Measurements from ENCODE around the gene TSPAN5. TPM values are rescaled to one million over a fixed set of nuclear protein-coding genes. Genes with fewer than 3 reads are reported as not detected.

TSPAN5 gene
- total and polyA plus RNA-seq, 7 experiments from 2014 or later = 3.3 to 31.6 (median 7.8) TPM

- ChIA-PET CTCF (no interaction called here), POLR2A (no interaction called here)
- intact Hi-C loops (cut with micrococcal nuclease) = no loop called here
- H3K4me3 ChIP-seq (ENCODE audit: low read length) = no peak overlapping the region
- H3K36me3 Mint-ChIP-seq = peaks cover 6 to 24% (median 12%) of the 10 kb centered on the region in 5 donors
- ATAC-seq = no peak
- H3K9me3 ChIP-seq (ENCODE audit: control insufficient read depth in 2 of 3, low read length in 3 of 3) = no peaks in the 10 kb centered on the region
- H3K27ac ChIP-seq (ENCODE audit: low read depth, low read length) = no peak overlapping the region
- no peaks in the 10 kb centered on the region for H3K4me1 ChIP-seq (ENCODE audit: control insufficient read depth in 2 of 2, insufficient read depth in 2 of 2, low read length in 2 of 2)
- H3K4me3 Mint-ChIP-seq = no peak overlapping the region
- H3K27me3 Mint-ChIP-seq = no peaks in the 10 kb centered on the region
- no peaks in the 10 kb centered on the region for H3K36me3 ChIP-seq (ENCODE audit: control insufficient read depth in 2 of 3, insufficient read depth in 3 of 3, low read length in 3 of 3)
- no peak for DNase-seq
- H3K27ac Mint-ChIP-seq = no peak overlapping the region
- peaks cover 0 to 16% (median 2%) of the 10 kb centered on the region in 7 donors for H3K4me1 Mint-ChIP-seq
- no peaks in the 10 kb centered on the region for H3K27me3 ChIP-seq (ENCODE audit: control insufficient read depth in 2 of 2, insufficient read depth in 2 of 2, low read length in 2 of 2)
- H3K9me3 Mint-ChIP-seq = peaks cover 0 to 6% (median 3%) of the 10 kb centered on the region in 11 donors
These were observed 102.0 kb downstream of the TSPAN5 start for GRCh38 chr4:98556451-98556850.

GRCh38 chr4:98555798-98556445 lies 102.5 kb downstream of the TSPAN5 start:
- DNase-seq = no peak
- no peaks in the 10 kb centered on the region for H3K36me3 ChIP-seq (ENCODE audit: control insufficient read depth in 2 of 3, insufficient read depth in 3 of 3, low read length in 3 of 3)
- H3K9me3 ChIP-seq (ENCODE audit: control insufficient read depth in 2 of 3, low read length in 3 of 3) = no peaks in the 10 kb centered on the region
- no peak overlapping the region for H3K4me3 Mint-ChIP-seq
- H3K9me3 Mint-ChIP-seq = peaks cover 0 to 9% (median 4%) of the 10 kb centered on the region in 11 donors
- no peak overlapping the region for H3K27ac Mint-ChIP-seq
- no peaks in the 10 kb centered on the region for H3K27me3 ChIP-seq (ENCODE audit: control insufficient read depth in 2 of 2, insufficient read depth in 2 of 2, low read length in 2 of 2)
- H3K36me3 Mint-ChIP-seq = peaks cover 6 to 26% (median 12%) of the 10 kb centered on the region in 5 donors
- POLR2A ChIA-PET = no interaction called here
- no peak overlapping the region for H3K27ac ChIP-seq (ENCODE audit: low read depth, low read length)
- no peaks in the 10 kb centered on the region for H3K27me3 Mint-ChIP-seq
- H3K4me3 ChIP-seq (ENCODE audit: low read length) = no peak overlapping the region
- CTCF ChIA-PET = no interaction called here
- H3K4me1 ChIP-seq (ENCODE audit: control insufficient read depth in 2 of 2, insufficient read depth in 2 of 2, low read length in 2 of 2) = no peaks in the 10 kb centered on the region
- intact Hi-C loops (cut with micrococcal nuclease) = no loop called here
- H3K4me1 Mint-ChIP-seq = peaks cover 0 to 16% (median 2%) of the 10 kb centered on the region in 7 donors
- no peak for ATAC-seq

GRCh38 chr4:98546910-98547594 lies 111.4 kb downstream of the TSPAN5 start:
- Mint-ChIP-seq H3K27ac (peak overlapping the region in 1 of 9 donors; percentile 38), H3K36me3 (peaks cover 2 to 13% (median 5%) of the 10 kb centered on the region in 5 donors), H3K4me3 (no peak overlapping the region), H3K4me1 (peaks cover 11 to 31% (median 17%) of the 10 kb centered on the region in 7 donors), H3K9me3 (peaks cover 0 to 17% (median 4%) of the 10 kb centered on the region in 11 donors), H3K27me3 (no peaks in the 10 kb centered on the region)
- DNase-seq (no peak), ATAC-seq (peak; percentile 12)
- H3K4me3 ChIP-seq (ENCODE audit: low read length) = no peak overlapping the region
- no peaks in the 10 kb centered on the region for H3K36me3 ChIP-seq (ENCODE audit: control insufficient read depth in 2 of 3, insufficient read depth in 3 of 3, low read length in 3 of 3)
- intact Hi-C loops (cut with micrococcal nuclease) = no loop called here
- H3K27me3 ChIP-seq (ENCODE audit: control insufficient read depth in 2 of 2, insufficient read depth in 2 of 2, low read length in 2 of 2) = no peaks in the 10 kb centered on the region
- no peaks in the 10 kb centered on the region for H3K9me3 ChIP-seq (ENCODE audit: control insufficient read depth in 2 of 3, low read length in 3 of 3)
- H3K4me1 ChIP-seq (ENCODE audit: control insufficient read depth in 2 of 2, insufficient read depth in 2 of 2, low read length in 2 of 2) = peaks cover 0 to 6% of the 10 kb centered on the region in 2 donors
- no peak overlapping the region for H3K27ac ChIP-seq (ENCODE audit: low read depth, low read length)
- ChIA-PET POLR2A (no interaction called here), CTCF (no interaction called here)

DNA sequence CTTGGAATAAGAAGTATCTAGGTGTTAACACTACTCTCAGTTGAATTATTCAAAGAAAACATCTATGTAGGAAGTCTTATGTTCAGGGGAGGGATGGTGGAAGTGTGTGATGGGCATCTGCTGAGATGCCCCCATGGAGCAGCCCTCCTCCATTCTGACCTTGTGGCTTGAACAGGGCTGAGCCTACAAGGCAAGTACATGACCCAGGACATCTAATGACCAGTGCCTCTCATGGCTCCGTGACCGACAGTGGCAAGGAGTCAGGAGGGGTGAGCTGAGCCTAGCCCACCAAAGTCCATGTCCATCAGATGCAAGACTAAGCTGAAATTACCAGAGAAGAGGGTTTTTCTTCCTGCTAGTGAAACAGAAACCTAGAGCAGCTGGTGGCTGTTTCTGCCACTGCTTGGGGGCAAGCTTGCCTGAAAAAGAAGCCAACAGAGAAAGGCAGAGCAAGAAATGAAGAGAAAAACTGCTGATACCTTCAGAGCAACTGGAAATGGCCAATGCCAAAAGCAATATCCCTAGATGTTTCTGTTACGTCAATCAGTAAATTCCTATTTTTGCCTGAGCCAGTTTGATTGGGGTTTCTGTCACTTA lies 113.5 kb downstream of the TSPAN5 start:
- H3K36me3 Mint-ChIP-seq = peaks cover 0 to 6% (median 0%) of the 10 kb centered on the region in 5 donors
- ATAC-seq = no peak

DNA sequence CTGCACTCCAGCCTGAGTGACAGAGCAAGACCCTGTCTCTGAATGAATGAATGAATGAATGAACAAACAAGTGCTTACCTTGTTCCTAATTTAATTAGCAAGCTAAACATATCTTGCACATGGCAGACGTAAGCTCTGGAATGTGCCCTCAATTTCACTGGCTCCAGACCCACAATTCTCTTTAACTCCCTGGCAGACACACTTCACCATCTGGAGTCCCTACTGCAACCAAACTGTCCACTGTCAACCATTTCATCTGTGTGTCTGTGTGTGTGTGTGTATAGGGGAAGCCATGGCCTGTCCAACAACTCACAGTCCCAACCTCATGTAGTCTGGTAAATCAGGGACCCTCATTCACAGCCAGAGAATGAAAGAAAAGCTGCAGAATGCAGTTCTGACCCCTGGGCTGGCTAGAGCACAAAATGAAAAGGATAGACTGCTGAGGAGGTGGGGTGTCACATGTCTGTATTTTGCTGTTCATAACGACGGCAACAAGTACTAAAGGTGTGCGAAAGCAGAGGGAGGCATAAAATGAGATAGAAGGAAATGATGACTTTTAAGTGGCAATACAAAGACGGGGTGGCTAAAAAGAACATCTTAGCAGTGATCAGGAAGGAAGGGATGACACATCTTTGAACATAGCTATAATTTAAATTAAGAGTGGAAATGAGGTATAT lies 114.1 kb downstream of the TSPAN5 start:
- peaks cover 0 to 6% (median 0%) of the 10 kb centered on the region in 5 donors for H3K36me3 Mint-ChIP-seq
- Histone ChIP-seq H3K36me3 (ENCODE audit: control insufficient read depth in 2 of 3, insufficient read depth in 3 of 3, low read length in 3 of 3) (no peaks in the 10 kb centered on the region), H3K27ac (ENCODE audit: low read depth, low read length) (no peak overlapping the region), H3K4me1 (ENCODE audit: control insufficient read depth in 2 of 2, insufficient read depth in 2 of 2, low read length in 2 of 2) (peaks cover 0 to 6% of the 10 kb centered on the region in 2 donors), H3K9me3 (ENCODE audit: control insufficient read depth in 2 of 3, low read length in 3 of 3) (no peaks in the 10 kb centered on the region), H3K4me3 (ENCODE audit: low read length) (no peak overlapping the region), H3K27me3 (ENCODE audit: control insufficient read depth in 2 of 2, insufficient read depth in 2 of 2, low read length in 2 of 2) (no peaks in the 10 kb centered on the region)
- ATAC-seq (no peak), DNase-seq (peak in 1 of 9 donors; percentile 2)
- H3K4me1 Mint-ChIP-seq = peaks cover 11 to 28% (median 17%) of the 10 kb centered on the region in 7 donors
- H3K27me3 Mint-ChIP-seq = no peaks in the 10 kb centered on the region
- POLR2A ChIA-PET = no interaction called here
- CTCF ChIA-PET = no interaction called here
- H3K4me3 Mint-ChIP-seq = peak overlapping the region in 5 of 10 donors; percentile 2 to 54 (median 18)
- H3K9me3 Mint-ChIP-seq = no peaks in the 10 kb centered on the region
- intact Hi-C loops (cut with micrococcal nuclease) = no loop called here
- H3K27ac Mint-ChIP-seq = peak overlapping the region in 8 of 9 donors; percentile 1 to 82 (median 35)

More for the DNA sequence above, 113.5 kb downstream of the TSPAN5 start:
- H3K27me3 ChIP-seq (ENCODE audit: control insufficient read depth in 2 of 2, insufficient read depth in 2 of 2, low read length in 2 of 2) = no peaks in the 10 kb centered on the region
- Mint-ChIP-seq H3K4me3 (peak overlapping the region in 5 of 10 donors; percentile 2 to 54 (median 18)), H3K4me1 (peaks cover 11 to 28% (median 17%) of the 10 kb centered on the region in 7 donors), H3K9me3 (no peaks in the 10 kb centered on the region), H3K27ac (peak overlapping the region in 8 of 9 donors; percentile 1 to 82 (median 35)), H3K27me3 (no peaks in the 10 kb centered on the region)
- no peak overlapping the region for H3K27ac ChIP-seq (ENCODE audit: low read depth, low read length)
- DNase-seq = no peak
- intact Hi-C loops (cut with micrococcal nuclease) = no loop called here
- ChIA-PET CTCF (interaction anchor here (0.6 kb wide), 2 partner anchors 55 to 1392 kb away, joined by 3 read pairs; no protein-coding TSS in a partner anchor), POLR2A (no interaction called here)
- no peak overlapping the region for H3K4me3 ChIP-seq (ENCODE audit: low read length)
- no peaks in the 10 kb centered on the region for H3K36me3 ChIP-seq (ENCODE audit: control insufficient read depth in 2 of 3, insufficient read depth in 3 of 3, low read length in 3 of 3)
- no peaks in the 10 kb centered on the region for H3K9me3 ChIP-seq (ENCODE audit: control insufficient read depth in 2 of 3, low read length in 3 of 3)
- peaks cover 0 to 6% of the 10 kb centered on the region in 2 donors for H3K4me1 ChIP-seq (ENCODE audit: control insufficient read depth in 2 of 2, insufficient read depth in 2 of 2, low read length in 2 of 2)

DNA sequence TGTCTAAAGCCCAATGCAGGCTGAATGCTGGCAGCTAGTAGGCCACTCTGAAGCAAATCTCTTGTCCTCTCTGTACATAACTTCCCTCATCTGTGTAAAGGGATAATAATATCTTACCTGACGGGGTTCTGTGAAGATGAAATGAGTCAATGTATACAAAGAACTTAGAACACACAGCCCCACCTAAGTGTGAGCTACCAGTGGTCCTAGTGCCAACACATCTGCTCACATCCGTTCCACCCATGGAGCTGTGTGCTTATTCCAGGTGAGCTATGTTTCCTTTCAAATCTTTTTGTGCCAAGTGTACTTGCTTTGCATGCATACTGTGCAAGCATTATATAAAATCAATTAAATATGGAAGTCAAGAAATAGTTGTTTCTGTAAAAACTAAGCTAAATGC lies 116.4 kb downstream of the TSPAN5 start:
- intact Hi-C loops (cut with micrococcal nuclease) = no loop called here
- Mint-ChIP-seq H3K4me1 (peaks cover 11 to 23% (median 17%) of the 10 kb centered on the region in 7 donors), H3K27ac (no peak overlapping the region), H3K27me3 (no peaks in the 10 kb centered on the region), H3K4me3 (no peak overlapping the region), H3K36me3 (peaks cover 0 to 11% (median 0%) of the 10 kb centered on the region in 5 donors), H3K9me3 (no peaks in the 10 kb centered on the region)
- peaks cover 0 to 6% of the 10 kb centered on the region in 2 donors for H3K4me1 ChIP-seq (ENCODE audit: control insufficient read depth in 2 of 2, insufficient read depth in 2 of 2, low read length in 2 of 2)
- no peaks in the 10 kb centered on the region for H3K9me3 ChIP-seq (ENCODE audit: control insufficient read depth in 2 of 3, low read length in 3 of 3)
- no peaks in the 10 kb centered on the region for H3K27me3 ChIP-seq (ENCODE audit: control insufficient read depth in 2 of 2, insufficient read depth in 2 of 2, low read length in 2 of 2)
- no peak overlapping the region for H3K27ac ChIP-seq (ENCODE audit: low read depth, low read length)
- ChIA-PET POLR2A (no interaction called here), CTCF (no interaction called here)
- no peak for ATAC-seq
- no peak for DNase-seq
- H3K4me3 ChIP-seq (ENCODE audit: low read length) = no peak overlapping the region
- H3K36me3 ChIP-seq (ENCODE audit: control insufficient read depth in 2 of 3, insufficient read depth in 3 of 3, low read length in 3 of 3) = no peaks in the 10 kb centered on the region
